K562 (cell line): ENCODE results near the gene CREB3L4. TPM values are rescaled to one million over a fixed set of nuclear protein-coding genes. Genes with fewer than 3 reads are reported as not detected.

Experiments used
- ATAC-seq: fragments of 200-7000 bp; cut with Tn5 transposase; 3 replicates; pipeline ENCODE4 v1.9.1; 2020; ENCODE audit warnings: moderate library complexity
- BruUV-seq: library from RNA; stranded (reverse); fragments of 400-500 nt; replicated peaks from 2 replicates; lab custom pipeline; 2021; lab: Mats Ljungman, UMichigan
- CTCF ChIA-PET: fragments of 300-600 bp; formaldehyde crosslinking; extraction: SDS; loops from one replicate; lab custom pipeline; 2021; ENCODE audit warnings: low intra/inter-chr PET ratio; lab: Yijun Ruan, JAX
- POLR2A ChIA-PET: fragments of 300-600, 350-650 bp; sonication (Branson Sonifier 250); formaldehyde crosslinking; extraction: SDS; loops from one replicate; lab custom pipeline; 2021; ENCODE audit warnings: antibody characterized with exemption, inconsistent platforms; lab: Yijun Ruan, JAX
- DNase-seq, 4 experiments: peaks; one replicate each; pipeline versions ENCODE4 v3.0.0 to v3.0.0-alpha.2; 2011 to 2018; ENCODE audit warnings: low spot score in 3 of 4, mixed read lengths in 3 of 4; ENCODE audit errors: extremely low read depth in 1 of 4
- FAIRE-seq: peaks from 2 replicates; lab custom pipeline; 2011; peaks lifted over from hg19 to GRCh38; lab: Jason Lieb, UNC
- H2AFZ ChIP-seq: 2 replicates; pipeline ENCODE4 v1.6.0; 2011; ENCODE audit warnings: low read depth, low read length, control low read depth, inconsistent platforms
- H3K27ac ChIP-seq: fragments of 200-600 bp; 3 replicates; pipeline ENCODE4 v1.8.0; 2011; ENCODE audit warnings: low read depth, mild to moderate bottlenecking, control low read depth, inconsistent platforms, low read length, moderate library complexity, mixed read lengths; ENCODE audit errors: extremely low read depth
- H3K27me3 ChIP-seq, 2 experiments: fragments of 300-600 bp in 1 of 2; 2 replicates in 1 of 2; 3 replicates in 1 of 2; pipeline versions ENCODE4 v1.6.0 to v1.8.0; 2011; ENCODE audit warnings: inconsistent platforms in 2 of 2, low read length in 2 of 2, mild to moderate bottlenecking in 1 of 2, mixed read lengths in 1 of 2, moderate library complexity in 1 of 2; ENCODE audit not compliant: control insufficient read depth in 2 of 2, insufficient read depth in 2 of 2
- H3K36me3 ChIP-seq: fragments of 300-600 bp; 3 replicates; pipeline ENCODE4 v1.8.0; 2011; ENCODE audit warnings: mild to moderate bottlenecking, low read length, inconsistent platforms; ENCODE audit not compliant: control insufficient read depth, insufficient read depth
- H3K4me1 ChIP-seq, 2 experiments: fragments of 200-600 bp in 1 of 2; replicated peaks in 1 of 2; 2 replicates in 1 of 2; 3 replicates in 1 of 2; pipeline versions ENCODE4 v1.5.1 to v1.8.0; 2011; ENCODE audit warnings: inconsistent platforms in 2 of 2, low read length in 2 of 2, mild to moderate bottlenecking in 1 of 2, mixed read lengths in 1 of 2, moderate library complexity in 1 of 2; ENCODE audit not compliant: control insufficient read depth in 2 of 2, insufficient read depth in 2 of 2
- H3K4me2 ChIP-seq: 2 replicates; pipeline ENCODE4 v1.6.1; 2011; ENCODE audit warnings: low read length, control low read depth, inconsistent platforms, mixed read lengths; ENCODE audit not compliant: insufficient read depth
- H3K4me3 ChIP-seq: fragments of 200-600 bp; sonication (generic), shearing (Covaris generic); 2 replicates; pipeline ENCODE4 v1.5.1; 2016; ENCODE audit warnings: control low read depth, inconsistent platforms
- H3K79me2 ChIP-seq: fragments of 200-600 bp; 3 replicates; pipeline ENCODE4 v1.8.0; 2011; ENCODE audit warnings: low read length, inconsistent platforms; ENCODE audit not compliant: control insufficient read depth, insufficient read depth
- H3K9ac ChIP-seq, 2 experiments: 2 replicates each; pipeline versions ENCODE4 v1.6.0 to v1.6.1; 2011; ENCODE audit warnings: low read depth in 2 of 2, low read length in 2 of 2, control low read depth in 1 of 2, inconsistent platforms in 1 of 2, mild to moderate bottlenecking in 1 of 2, mixed read lengths in 1 of 2; ENCODE audit not compliant: insufficient read depth in 1 of 2
- H3K9me1 ChIP-seq: one replicate; pipeline ENCODE4 v1.6.0; 2011; ENCODE audit warnings: inconsistent platforms, mild to moderate bottlenecking, low read length, moderate library complexity; ENCODE audit not compliant: control insufficient read depth, insufficient read depth
- H3K9me3 ChIP-seq: replicated peaks from 2 replicates; pipeline ENCODE4 v1.5.1; 2011; ENCODE audit warnings: low read depth, low read length, inconsistent platforms; ENCODE audit not compliant: control insufficient read depth, insufficient read depth
- H4K20me1 ChIP-seq: replicated peaks from 2 replicates; pipeline ENCODE4 v1.6.1; 2011; ENCODE audit warnings: low read length, inconsistent platforms, mixed read lengths; ENCODE audit not compliant: control insufficient read depth, insufficient read depth
- ARID4B ChIP-seq: sonication (generic); formaldehyde crosslinking; IDR thresholded peaks from 2 replicates; pipeline ENCODE4 v1.8.0; 2022; ENCODE audit warnings: mild to moderate bottlenecking, missing genetic modification reagents
- BCL6 ChIP-seq: fragments of 250-450 bp; sonication (Bioruptor Pico); IDR thresholded peaks from 2 replicates; pipeline ENCODE4 v1.4.0; 2020
- CXXC5 ChIP-seq: fragments of 250-450 bp; sonication (Bioruptor Pico); IDR thresholded peaks from 2 replicates; pipeline ENCODE4 v1.8.0; 2022; ENCODE audit warnings: inconsistent platforms, mild to moderate bottlenecking, moderate library complexity
- KLF1 ChIP-seq: fragments of 450-650 bp; IDR thresholded peaks from 2 replicates; pipeline ENCODE4 v1.6.1; 2016; ENCODE audit warnings: missing genetic modification characterization, missing compliant biosample characterization
- NELFE ChIP-seq: IDR thresholded peaks from 2 replicates; pipeline ENCODE4 v1.6.1; 2011; ENCODE audit warnings: mild to moderate bottlenecking; ENCODE audit not compliant: insufficient read depth, insufficient read length
- PKNOX1 ChIP-seq: fragments of 450-650 bp; IDR thresholded peaks from 2 replicates; pipeline ENCODE4 v1.6.1; 2016
- YY1 ChIP-seq, 3 experiments: IDR thresholded peaks; 2 replicates each; pipeline ENCODE4 v1.6.1; 2011; ENCODE audit warnings: low read length in 2 of 3, mild to moderate bottlenecking in 2 of 3, moderate library complexity in 2 of 3, borderline replicate concordance in 1 of 3, control low read depth in 1 of 3, low read depth in 1 of 3; ENCODE audit not compliant: insufficient read depth in 3 of 3, insufficient replicate concordance in 2 of 3, control insufficient read depth in 1 of 3, insufficient read length in 1 of 3; ENCODE audit errors: extremely low read depth in 1 of 3
- ZBTB11 ChIP-seq, 3 experiments: fragments of 200-800 bp in 1 of 3; fragments of 250-450 bp in 1 of 3; fragments of 450-650 bp in 1 of 3; sonication (Bioruptor Pico) in 1 of 3; sonication (Bioruptor generic) in 1 of 3; formaldehyde crosslinking in 1 of 3; IDR thresholded peaks; 2 replicates each; pipeline versions ENCODE4 v1.6.1 to v1.8.0; 2016 to 2022; ENCODE audit warnings: mild to moderate bottlenecking in 2 of 3, missing genetic modification characterization in 2 of 3, missing compliant biosample characterization in 1 of 3, moderate library complexity in 1 of 3
- ZNF408 ChIP-seq: fragments of 250-450 bp; sonication (Bioruptor Pico); IDR thresholded peaks from 2 replicates; pipeline ENCODE4 v1.4.0; 2020; ENCODE audit warnings: low read depth, mild to moderate bottlenecking, moderate library complexity
- WGBS: fragments of 100-300 bp; shearing (Covaris generic); methylation state at CpG from one replicate; pipeline ENCODE4 v1.1.6; 2016; ENCODE audit warnings: low coverage, mixed read lengths; ENCODE audit not compliant: insufficient coverage; ENCODE audit errors: missing lambda C conversion rate; 5-methylcytosine and 5-hydroxymethylcytosine counted together
- in situ Hi-C: fragments of 300-500 bp; cut with MboI; formaldehyde crosslinking; loops from 4 replicates; pipeline ENCODE4 v1.15.0; 2018; ENCODE audit warnings: inconsistent platforms, mixed read lengths
- intact Hi-C: fragments of 100-400 bp; cut with micrococcal nuclease; formaldehyde crosslinking; loops from 2 replicates; pipeline ENCODE4 v1.14.2; 2022
- polyA plus RNA-seq, 8 experiments: library from polyadenylated mRNA; depleted of rRNA in 4 of 8; stranded (reverse) in 5 of 8; unstranded in 3 of 8; fragments of >200 nt; fragmentation: Nextera tagmentation in 2 of 8; fragmentation: Illumina TruSeq in 1 of 8; extraction: Ambion mirVana in 2 of 8; extraction: Trizol in 1 of 8; gene quantifications; 2 replicates each; pipeline versions ENCODE4 v1.2.1 to v1.2.3, GENCODE V29; 2011 to 2014; ENCODE audit warnings: inconsistent platforms in 1 of 8, missing spikeins in 1 of 8
- total RNA-seq, 7 experiments: library from RNA; depleted of rRNA in 6 of 7; stranded (reverse); fragments of >200 nt in 6 of 7; fragmentation: Illumina TruSeq in 2 of 7; extraction: Trizol in 2 of 7; gene quantifications; 2 replicates each; pipeline versions ENCODE4 v1.2.1 to v1.2.3, GENCODE V29; 2011 to 2021; ENCODE audit warnings: low replicate concordance in 1 of 7
- TF ChIP-seq, protein P1 (sequence below): fragments of 450-650 bp; conservative IDR thresholded peaks from 2 replicates; pipeline ENCODE4 v1.6.1; 2016; ENCODE audit warnings: missing genetic modification characterization, low read depth, mild to moderate bottlenecking, missing compliant biosample characterization, moderate library complexity

Gene CREB3L4
- total and polyA plus RNA-seq, 9 of the 15 experiments (the other 6 are each of a cell fraction or from before 2014, with no cell fraction given) = 9.9 to 18.6 (median 13.9) TPM

- CTCF ChIA-PET = no interaction called here
- POLR2A ChIA-PET = interaction anchor here (0.8 to 2.2 kb wide), 2 partner anchors 14 to 24 kb away, joined by 3 to 6 read pairs; no protein-coding TSS in a partner anchor
- no peak overlapping the region for H3K9ac ChIP-seq
- H3K4me1 ChIP-seq = no peaks in the 10 kb centered on the region; a peak in 1 of 5 replicates
- no peak overlapping the region for H3K4me2 ChIP-seq
- intact Hi-C loops (no loop called here), in situ Hi-C loops (no loop called here)
- 96% methylated on average over 10 of the region's 10 CpGs for WGBS
- H4K20me1 ChIP-seq = no peaks in the 10 kb centered on the region
- H3K79me2 ChIP-seq = no peaks in the 10 kb centered on the region
- DNase-seq (no peak), FAIRE-seq (no peak), ATAC-seq (no peak)
- H3K27me3 ChIP-seq = no peaks in the 10 kb centered on the region
- no peak overlapping the region for H2AFZ ChIP-seq
- no TSS peak for BruUV-seq
- no peak overlapping the region for H3K27ac ChIP-seq
- no peaks in the 10 kb centered on the region for H3K9me1 ChIP-seq
- no peaks in the 10 kb centered on the region for H3K9me3 ChIP-seq
- peaks cover 92% of the 10 kb centered on the region; the same call in 2 of the 3 replicates for H3K36me3 ChIP-seq
- no peak overlapping the region for H3K4me3 ChIP-seq
- TF ChIP-seq, protein P1, sequence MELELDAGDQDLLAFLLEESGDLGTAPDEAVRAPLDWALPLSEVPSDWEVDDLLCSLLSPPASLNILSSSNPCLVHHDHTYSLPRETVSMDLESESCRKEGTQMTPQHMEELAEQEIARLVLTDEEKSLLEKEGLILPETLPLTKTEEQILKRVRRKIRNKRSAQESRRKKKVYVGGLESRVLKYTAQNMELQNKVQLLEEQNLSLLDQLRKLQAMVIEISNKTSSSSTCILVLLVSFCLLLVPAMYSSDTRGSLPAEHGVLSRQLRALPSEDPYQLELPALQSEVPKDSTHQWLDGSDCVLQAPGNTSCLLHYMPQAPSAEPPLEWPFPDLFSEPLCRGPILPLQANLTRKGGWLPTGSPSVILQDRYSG (tag) = no peak
- TF ChIP-seq YY1 (IDR thresholded peaks at IDR 0.05; ENCODE audit: borderline replicate concordance in 1 of 3, control insufficient read depth in 1 of 3, extremely low read depth in 1 of 3, insufficient read depth in 3 of 3, insufficient read length in 1 of 3, insufficient replicate concordance in 2 of 3, low read depth in 1 of 3, low read length in 2 of 3) = no peak
- TF ChIP-seq ZNF408 = no peak
- TF ChIP-seq NELFE = no peak
- no peak for TF ChIP-seq CXXC5 (CRISPR knock-in tag)
- no peak for TF ChIP-seq ARID4B (CRISPR knock-in tag)
- no peak for TF ChIP-seq PKNOX1
- no peak for TF ChIP-seq ZBTB11 (CRISPR knock-in tag; IDR thresholded peaks at IDR 0.05)
- TF ChIP-seq BCL6 (CRISPR knock-in tag) = no peak
- no peak for TF ChIP-seq KLF1 (tag)
These were observed 30.4 kb upstream of the CREB3L4 start for GRCh38 chr1:153937331-153937730.
